GM23338 (cell line): ENCODE results near the gene CPSF4L. TPM values are rescaled to one million over a fixed set of nuclear protein-coding genes. Genes with fewer than 3 reads are reported as not detected.

Source experiments
- CREB1 ChIP-seq: fragments of 250-450 bp; sonication (Bioruptor Pico); IDR thresholded peaks from 2 replicates; pipeline ENCODE4 v1.5.0; 2020; ENCODE audit warnings: low read depth, mild to moderate bottlenecking, moderate library complexity
- EZH2 ChIP-seq: fragments of 200-600 bp; sonication (generic); IDR thresholded peaks from one replicate; pipeline ENCODE4 v1.8.0; 2017; ENCODE audit warnings: antibody characterized with exemption, mild to moderate bottlenecking, low read depth; ENCODE audit not compliant: unreplicated experiment
- EZH2phosphoT487 ChIP-seq: fragments of 200-600 bp; sonication (generic); IDR thresholded peaks from one replicate; pipeline ENCODE4 v1.8.1; 2018; ENCODE audit warnings: antibody characterized with exemption; ENCODE audit not compliant: unreplicated experiment
- JUNB ChIP-seq: IDR thresholded peaks from one replicate; pipeline ENCODE4 v1.6.1; 2016; ENCODE audit warnings: antibody characterized with exemption; ENCODE audit not compliant: unreplicated experiment
- REST ChIP-seq: IDR thresholded peaks from one replicate; pipeline ENCODE4 v1.6.1; 2018; ENCODE audit warnings: antibody characterized with exemption; ENCODE audit not compliant: unreplicated experiment
- STAT1 ChIP-seq: IDR thresholded peaks from one replicate; pipeline ENCODE4 v1.6.1; 2016; ENCODE audit warnings: antibody characterized with exemption; ENCODE audit not compliant: unreplicated experiment
- ZNF114 ChIP-seq: fragments of 250-450 bp; sonication (Bioruptor Pico); IDR thresholded peaks from 2 replicates; pipeline ENCODE4 v1.5.0; 2020; ENCODE audit warnings: mild to moderate bottlenecking, moderate library complexity
- ZNF331 ChIP-seq: fragments of 250-450 bp; sonication (Bioruptor Pico); IDR thresholded peaks from 2 replicates; pipeline ENCODE4 v1.5.0; 2020; ENCODE audit warnings: low read depth, mild to moderate bottlenecking, moderate library complexity
- polyA plus RNA-seq: library from polyadenylated mRNA; unstranded; fragments of >200 nt; fragmentation: Nextera tagmentation; extraction: Ambion mirVana; gene quantifications from 2 replicates; pipeline ENCODE4 v1.2.1, GENCODE V29; 2016
- total RNA-seq: library from RNA; depleted of rRNA; stranded (reverse); fragments of >200 nt; shearing (Covaris generic); gene quantifications from 2 replicates; pipeline ENCODE4 v1.2.3, GENCODE V29; 2014
- TF ChIP-seq, protein P1 (sequence below): fragments of 250-450 bp; sonication (Bioruptor Pico); IDR thresholded peaks from 2 replicates; pipeline ENCODE4 v1.5.0; 2020; ENCODE audit warnings: mild to moderate bottlenecking, moderate library complexity

Gene CPSF4L
- total and polyA plus RNA-seq, 2 experiments from 2014 or later = not detected

DNA sequence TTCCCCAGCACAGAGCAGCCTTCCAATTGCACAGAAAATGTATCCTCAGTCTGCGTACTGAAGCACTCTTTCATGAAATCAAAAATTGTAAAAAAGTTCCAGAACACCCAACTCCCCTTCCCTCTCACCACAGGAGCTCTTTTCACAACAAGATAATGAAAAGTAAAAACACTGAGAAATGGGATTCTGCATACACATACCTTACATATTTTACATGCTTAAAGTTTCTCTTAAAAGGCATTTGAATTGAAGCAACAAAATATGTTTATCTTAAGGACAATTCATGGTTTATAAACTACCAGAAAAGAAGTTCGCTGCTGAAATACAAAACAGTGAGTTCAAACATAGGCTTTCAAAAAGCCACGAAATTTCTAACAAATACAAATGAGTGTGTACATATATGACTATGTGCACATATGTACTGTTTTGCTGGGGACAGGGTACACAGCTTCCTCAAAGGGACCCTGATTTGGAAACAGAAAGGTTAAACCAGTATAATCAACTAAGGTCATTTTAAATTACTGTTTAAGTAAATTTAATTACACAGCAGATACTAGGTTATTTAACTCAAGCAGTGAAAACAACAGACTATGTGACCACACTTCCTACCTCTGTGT is 35.0 kb downstream of the CPSF4L start (continued):
- TF ChIP-seq, protein P1, sequence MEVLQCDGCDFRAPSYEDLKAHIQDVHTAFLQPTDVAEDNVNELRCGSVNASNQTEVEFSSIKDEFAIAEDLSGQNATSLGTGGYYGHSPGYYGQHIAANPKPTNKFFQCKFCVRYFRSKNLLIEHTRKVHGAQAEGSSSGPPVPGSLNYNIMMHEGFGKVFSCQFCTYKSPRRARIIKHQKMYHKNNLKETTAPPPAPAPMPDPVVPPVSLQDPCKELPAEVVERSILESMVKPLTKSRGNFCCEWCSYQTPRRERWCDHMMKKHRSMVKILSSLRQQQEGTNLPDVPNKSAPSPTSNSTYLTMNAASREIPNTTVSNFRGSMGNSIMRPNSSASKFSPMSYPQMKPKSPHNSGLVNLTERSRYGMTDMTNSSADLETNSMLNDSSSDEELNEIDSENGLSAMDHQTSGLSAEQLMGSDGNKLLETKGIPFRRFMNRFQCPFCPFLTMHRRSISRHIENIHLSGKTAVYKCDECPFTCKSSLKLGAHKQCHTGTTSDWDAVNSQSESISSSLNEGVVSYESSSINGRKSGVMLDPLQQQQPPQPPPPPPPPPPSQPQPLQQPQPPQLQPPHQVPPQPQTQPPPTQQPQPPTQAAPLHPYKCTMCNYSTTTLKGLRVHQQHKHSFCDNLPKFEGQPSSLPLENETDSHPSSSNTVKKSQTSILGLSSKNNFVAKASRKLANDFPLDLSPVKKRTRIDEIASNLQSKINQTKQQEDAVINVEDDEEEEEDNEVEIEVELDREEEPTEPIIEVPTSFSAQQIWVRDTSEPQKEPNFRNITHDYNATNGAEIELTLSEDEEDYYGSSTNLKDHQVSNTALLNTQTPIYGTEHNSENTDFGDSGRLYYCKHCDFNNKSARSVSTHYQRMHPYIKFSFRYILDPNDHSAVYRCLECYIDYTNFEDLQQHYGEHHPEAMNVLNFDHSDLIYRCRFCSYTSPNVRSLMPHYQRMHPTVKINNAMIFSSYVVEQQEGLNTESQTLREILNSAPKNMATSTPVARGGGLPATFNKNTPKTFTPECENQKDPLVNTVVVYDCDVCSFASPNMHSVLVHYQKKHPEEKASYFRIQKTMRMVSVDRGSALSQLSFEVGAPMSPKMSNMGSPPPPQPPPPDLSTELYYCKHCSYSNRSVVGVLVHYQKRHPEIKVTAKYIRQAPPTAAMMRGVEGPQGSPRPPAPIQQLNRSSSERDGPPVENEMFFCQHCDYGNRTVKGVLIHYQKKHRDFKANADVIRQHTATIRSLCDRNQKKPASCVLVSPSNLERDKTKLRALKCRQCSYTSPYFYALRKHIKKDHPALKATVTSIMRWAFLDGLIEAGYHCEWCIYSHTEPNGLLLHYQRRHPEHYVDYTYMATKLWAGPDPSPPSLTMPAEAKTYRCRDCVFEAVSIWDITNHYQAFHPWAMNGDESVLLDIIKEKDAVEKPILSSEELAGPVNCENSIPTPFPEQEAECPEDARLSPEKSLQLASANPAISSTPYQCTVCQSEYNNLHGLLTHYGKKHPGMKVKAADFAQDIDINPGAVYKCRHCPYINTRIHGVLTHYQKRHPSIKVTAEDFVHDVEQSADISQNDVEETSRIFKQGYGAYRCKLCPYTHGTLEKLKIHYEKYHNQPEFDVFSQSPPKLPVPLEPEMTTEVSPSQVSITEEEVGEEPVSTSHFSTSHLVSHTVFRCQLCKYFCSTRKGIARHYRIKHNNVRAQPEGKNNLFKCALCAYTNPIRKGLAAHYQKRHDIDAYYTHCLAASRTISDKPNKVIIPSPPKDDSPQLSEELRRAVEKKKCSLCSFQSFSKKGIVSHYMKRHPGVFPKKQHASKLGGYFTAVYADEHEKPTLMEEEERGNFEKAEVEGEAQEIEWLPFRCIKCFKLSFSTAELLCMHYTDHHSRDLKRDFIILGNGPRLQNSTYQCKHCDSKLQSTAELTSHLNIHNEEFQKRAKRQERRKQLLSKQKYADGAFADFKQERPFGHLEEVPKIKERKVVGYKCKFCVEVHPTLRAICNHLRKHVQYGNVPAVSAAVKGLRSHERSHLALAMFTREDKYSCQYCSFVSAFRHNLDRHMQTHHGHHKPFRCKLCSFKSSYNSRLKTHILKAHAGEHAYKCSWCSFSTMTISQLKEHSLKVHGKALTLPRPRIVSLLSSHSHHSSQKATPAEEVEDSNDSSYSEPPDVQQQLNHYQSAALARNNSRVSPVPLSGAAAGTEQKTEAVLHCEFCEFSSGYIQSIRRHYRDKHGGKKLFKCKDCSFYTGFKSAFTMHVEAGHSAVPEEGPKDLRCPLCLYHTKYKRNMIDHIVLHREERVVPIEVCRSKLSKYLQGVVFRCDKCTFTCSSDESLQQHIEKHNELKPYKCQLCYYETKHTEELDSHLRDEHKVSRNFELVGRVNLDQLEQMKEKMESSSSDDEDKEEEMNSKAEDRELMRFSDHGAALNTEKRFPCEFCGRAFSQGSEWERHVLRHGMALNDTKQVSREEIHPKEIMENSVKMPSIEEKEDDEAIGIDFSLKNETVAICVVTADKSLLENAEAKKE = no peak
- no peak for TF ChIP-seq ZNF114 (CRISPR knock-in tag)
- no peak for TF ChIP-seq ZNF331 (CRISPR knock-in tag)
- no peak for TF ChIP-seq CREB1 (CRISPR knock-in tag)
- no peak for TF ChIP-seq EZH2phosphoT487
- no peak for TF ChIP-seq STAT1
- no peak for TF ChIP-seq JUNB
- no peak for TF ChIP-seq REST
- TF ChIP-seq EZH2 = no peak
